GM19193 (cell line): ENCODE data around the gene ASAP2.

Experiments used
- POLR2A ChIP-seq: IDR thresholded peaks from 4 replicates; pipeline ENCODE4 v1.6.1; 2011; ENCODE audit not compliant: insufficient read depth, insufficient read length; ENCODE audit errors: extremely low read depth

ASAP2 gene

GRCh38 chr2:9276901-9277451, 70.4 kb downstream of the ASAP2 start:
- no peak for TF ChIP-seq POLR2A

DNA sequence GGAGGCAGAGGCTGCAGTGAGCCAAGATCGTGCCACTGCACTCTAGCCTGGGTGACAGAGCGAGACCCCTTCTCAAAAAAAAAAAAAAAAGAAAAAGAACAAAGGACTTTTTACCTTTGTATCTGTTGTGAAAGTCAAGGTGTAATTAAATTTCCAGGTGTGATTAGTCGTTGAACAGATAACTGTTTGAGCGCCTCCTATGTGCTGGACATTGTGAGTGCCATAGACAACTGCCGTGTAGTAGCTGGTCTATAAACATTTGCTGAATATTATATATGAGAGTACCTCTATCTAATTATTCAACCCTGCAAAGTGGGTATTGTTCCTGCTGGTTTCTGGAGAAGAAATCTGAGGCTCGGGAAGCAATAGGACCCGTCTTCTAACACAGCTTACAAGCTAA, 71.8 kb downstream of the ASAP2 start:
- TF ChIP-seq POLR2A = no peak

DNA sequence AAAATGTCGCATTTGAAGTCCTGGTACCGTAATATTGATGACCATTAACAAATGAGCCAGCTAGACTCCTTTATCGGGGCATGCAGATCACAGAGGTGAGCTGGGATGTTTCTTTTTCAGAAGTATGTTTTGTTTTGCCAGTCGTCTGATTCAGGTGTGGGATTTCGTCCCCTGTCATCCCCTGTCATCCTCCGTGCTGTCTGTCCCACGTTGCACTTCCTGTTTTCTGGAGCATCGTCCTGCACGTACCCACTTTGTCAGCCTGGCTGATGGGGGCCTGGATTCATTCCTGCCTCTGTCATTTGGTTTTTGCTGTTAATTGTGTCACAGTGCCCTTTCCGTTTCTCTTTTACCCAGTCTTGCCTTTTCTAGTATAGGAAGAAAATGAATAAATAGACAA, 72.8 kb downstream of the ASAP2 start:
- no peak for TF ChIP-seq POLR2A

- no peak for TF ChIP-seq POLR2A
Measured at GRCh38 chr2:9280224-9280623, 73.6 kb downstream of the ASAP2 start.

- TF ChIP-seq POLR2A = no peak
Measured at GRCh38 chr2:9281145-9281544, 74.5 kb downstream of the ASAP2 start.

- TF ChIP-seq POLR2A = no peak
Measured at GRCh38 chr2:9282128-9283112, 75.8 kb downstream of the ASAP2 start.

DNA sequence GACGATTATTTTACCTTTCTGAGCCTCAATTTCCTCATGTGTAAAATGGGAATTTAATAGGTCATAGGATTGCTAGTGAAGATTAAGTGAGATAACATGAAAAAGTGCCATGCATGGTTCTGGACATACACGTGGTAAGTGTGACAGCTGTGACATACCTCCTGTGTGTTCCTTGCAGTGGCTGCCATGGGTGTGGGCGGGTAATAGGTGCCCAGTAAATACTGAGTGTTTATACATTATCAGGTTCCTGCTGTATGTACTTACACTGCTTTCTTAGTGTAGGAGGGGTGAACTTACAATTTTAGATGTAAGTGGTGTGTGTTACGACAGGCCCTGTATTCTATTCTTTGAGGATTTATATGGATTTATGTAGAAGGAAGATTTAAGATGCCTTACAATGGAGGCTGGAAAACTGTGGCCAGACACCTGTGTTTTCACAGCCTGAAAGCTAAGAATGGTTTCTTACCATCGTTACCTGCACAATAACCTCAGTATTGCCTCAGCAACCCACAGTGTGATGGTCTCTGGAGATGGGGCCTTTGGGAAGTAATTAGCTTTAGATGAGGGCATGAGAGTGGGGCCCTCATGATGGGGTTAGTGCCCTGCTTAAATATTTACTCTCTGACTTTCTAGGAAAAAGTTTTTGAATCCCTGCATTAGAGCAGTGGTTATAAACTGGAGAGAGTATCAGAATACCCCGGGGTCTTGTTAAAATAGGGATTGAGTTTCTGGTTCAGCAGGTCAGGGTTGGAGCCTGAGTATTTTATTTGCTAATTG, 78.1 kb downstream of the ASAP2 start:
- no peak for TF ChIP-seq POLR2A

DNA sequence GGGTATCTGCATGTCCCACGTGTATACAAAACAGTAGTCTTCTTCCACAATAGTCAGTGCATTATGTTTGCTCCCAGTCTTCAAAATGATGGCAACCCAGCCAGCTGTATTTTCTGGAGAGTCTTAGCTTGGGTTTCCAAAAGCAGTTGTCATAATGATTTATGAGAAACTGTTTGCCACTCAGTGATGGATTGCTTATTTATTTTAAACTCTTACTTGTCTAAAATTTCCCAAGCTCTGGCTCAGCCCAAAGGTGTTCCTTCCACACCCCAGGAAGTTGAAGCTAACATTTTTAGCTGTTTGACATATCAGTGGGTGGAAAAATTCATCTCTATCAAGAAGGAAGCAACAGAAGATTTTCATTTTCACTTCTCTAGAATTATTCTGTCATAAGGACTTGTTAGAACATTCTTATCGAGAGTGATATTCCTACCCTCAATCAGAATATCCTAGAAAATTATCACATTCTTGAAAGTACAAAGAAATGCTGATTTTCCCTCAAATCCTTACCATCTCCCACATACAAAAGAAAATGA, 78.8 kb downstream of the ASAP2 start:
- TF ChIP-seq POLR2A = no peak

DNA sequence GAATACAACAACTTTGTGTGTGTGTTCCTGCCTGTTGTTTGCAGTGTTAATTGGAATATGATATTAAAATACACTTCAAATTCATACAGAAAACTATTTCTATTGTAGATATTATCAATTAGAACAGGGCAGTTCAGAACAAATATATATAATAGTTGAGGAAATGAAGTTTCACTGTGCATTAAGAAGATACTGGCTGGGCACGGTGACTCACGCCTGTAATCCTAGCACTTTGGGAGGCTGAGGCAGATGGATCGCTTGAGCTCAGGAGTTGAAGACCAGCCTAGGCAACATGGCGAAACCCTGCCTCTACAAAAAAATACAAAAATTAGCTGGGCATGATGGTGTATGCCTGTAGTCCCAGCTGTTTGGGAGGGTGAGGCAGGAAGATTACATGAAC, 79.3 kb downstream of the ASAP2 start:
- no peak for TF ChIP-seq POLR2A

GRCh38 chr2:9286554-9287399, 80.2 kb downstream of the ASAP2 start:
- TF ChIP-seq POLR2A = no peak

GRCh38 chr2:9287400-9288045, 80.9 kb downstream of the ASAP2 start:
- TF ChIP-seq POLR2A = no peak

DNA sequence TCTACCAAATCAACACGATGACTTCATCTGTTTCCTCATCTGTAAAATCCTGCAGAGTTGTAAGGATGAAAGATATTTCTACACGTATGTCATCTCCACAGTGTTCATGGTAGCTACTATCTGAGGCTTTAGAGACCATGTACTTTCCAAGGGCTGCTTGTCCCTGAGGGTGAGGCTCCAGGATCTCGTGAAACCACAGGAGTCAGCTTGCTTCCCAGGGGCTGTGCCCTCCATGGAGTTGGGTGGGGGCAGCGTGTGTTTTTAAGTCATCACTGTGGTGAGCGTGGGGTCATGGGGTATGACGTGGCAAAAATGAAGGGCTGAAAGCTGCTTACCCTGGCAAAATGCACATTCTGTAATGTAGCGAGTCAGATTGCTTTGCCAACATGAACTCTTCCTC, 81.6 kb downstream of the ASAP2 start:
- no peak for TF ChIP-seq POLR2A

DNA sequence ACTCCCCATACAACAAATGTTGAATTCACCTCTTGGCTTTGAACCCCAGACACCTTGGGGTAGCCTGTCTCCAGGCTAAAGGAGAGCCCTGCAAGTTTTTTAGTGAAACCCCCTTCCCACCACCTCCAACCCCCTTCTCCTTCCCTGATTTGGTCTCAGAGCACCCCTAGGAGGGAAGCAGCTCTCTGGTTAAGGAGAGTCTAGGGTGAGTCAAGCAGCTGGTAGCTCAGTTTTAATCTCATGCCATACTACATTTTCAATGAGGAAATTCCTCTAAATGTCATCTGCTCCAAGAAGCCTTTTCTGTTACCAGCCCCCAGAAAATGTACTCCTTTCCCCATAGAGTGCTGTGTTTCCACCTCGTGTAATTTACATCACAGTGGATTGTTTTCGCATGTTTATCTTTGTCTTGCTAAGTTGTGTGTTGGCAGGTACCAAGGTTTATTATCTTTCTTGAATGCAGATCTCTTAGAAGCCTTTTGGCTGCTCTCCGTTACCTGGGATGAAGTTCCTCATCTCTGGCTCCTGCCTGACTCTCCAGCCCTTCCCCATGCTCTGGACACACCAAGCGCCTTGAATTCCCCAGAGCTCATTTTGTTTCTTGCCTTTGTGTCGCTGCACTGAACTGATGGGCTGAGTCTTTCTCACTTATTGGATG, 82.2 kb downstream of the ASAP2 start:
- TF ChIP-seq POLR2A = no peak
